T-helper 9 cell (primary cell): ENCODE data around the gene SUPT16H.
A peak's percentile ranks its signal among the peaks of the same experiment; 100 is the strongest.
"Not testable (repeated sequence)": the region's sequence is repeated elsewhere in the genome, so short reads cannot be mapped to it uniquely, and the experiment has no call there.

ENCODE experiments used
- DNase-seq: peaks from one replicate; pipeline ENCODE4 v3.0.0-alpha.2; 2020

The SUPT16H gene

DNA sequence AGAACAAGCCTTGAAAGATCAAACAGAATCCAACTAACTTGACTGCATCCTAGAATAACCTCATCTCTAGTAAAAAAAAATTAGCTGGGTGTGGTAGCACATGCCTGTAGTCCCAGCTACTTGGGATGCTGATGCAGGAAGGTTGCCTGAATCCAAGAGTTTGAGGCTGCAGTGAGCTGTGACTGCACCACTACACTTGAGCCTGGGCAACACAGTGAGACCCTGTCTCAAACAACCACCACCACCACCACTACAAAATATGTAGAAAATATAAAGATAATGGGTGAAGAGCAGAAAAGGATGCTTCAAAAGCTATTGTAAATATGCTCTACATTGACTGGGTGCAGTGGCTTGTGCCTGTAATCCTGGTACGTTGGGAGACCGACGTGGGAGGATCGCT lies 27.3 kb downstream of the SUPT16H start:
- DNase-seq: no peak

DNA sequence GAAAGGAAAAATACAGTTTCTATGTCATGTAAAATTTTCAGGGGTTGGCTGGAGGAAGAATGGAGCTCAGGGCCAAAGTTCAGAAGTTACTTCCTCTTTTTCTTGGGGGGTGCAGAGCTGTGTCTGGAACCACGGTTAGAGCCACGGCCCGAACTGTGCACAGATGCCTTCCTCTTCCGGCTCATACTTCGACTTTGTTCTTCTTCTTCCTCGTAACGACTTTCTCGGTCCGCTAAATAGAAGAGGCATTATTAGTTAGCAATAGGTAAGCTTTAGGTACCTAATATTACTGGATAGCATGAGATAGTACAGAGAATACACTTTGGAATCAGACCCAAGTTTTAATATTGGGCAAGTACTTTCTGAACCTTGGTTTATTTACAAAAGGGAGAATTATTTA lies 31.2 kb downstream of the SUPT16H start:
- DNase-seq: no peak

DNA sequence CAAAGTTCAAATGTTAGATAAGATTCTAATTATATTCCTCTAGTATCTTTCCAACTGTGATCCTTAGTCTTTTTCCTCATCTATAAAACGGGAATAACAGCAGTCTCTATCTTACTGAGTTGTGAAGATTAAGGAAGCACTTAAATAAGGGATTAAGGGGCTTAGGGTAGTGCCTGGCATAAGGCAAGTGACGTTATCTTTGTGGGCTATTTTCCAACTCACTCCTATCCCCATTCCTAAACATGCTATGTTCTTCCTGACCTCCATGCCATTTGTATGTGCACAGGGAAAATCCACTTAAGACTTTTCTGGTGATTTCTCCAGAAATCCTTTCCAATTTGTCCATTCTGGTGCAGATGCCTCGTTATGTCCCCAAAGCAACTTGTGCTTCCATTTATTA lies 33.3 kb downstream of the SUPT16H start:
- DNase-seq: no peak

DNA sequence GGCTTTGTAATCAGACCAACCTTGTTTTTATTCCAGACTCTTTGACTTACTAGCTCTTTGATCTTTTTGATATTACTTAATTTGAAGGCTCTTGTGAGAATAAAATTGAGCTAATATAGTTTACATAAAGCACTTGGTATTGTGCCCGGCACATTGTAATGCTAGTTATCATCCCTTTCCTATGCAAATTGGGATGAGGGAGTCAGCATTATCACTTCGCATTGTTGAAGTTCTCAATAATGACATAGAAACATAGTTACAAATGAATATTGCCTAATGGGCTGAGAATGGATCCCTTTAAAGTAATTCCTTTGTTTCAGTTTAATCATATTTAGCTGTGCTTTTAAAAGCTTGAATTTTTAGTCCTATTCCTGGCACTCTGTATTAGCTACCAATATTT lies 36.6 kb downstream of the SUPT16H start:
- no peak for DNase-seq

DNA sequence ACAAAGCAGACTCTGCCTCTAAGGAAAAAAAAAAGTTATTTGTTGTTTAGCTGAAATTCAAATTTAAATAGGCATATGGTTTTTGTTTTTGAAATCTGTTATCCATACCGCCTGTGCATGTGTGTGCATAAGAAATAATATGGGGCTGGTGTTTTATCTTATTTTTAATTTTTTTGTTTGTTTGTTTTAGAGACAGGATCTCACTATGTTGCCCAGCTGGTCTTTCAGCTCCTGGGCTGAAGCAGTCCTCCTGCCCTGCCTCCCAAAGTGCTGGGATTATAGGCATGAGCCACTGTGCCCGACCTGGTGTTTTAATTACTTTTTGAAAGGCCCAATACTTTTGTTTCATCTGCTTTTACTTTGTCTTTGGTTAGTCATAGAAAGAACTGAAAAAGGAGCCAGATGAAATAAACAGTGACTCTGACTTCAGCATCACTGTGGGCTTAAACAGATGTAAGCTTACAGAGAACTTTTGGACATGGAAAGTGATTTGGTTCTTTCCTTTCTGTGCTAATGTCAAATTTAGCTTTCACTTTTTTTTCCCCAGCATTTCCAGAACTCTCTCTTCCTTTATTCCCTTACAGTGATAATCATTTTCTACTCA lies 37.2 kb downstream of the SUPT16H start:
- DNase-seq: no peak

DNA sequence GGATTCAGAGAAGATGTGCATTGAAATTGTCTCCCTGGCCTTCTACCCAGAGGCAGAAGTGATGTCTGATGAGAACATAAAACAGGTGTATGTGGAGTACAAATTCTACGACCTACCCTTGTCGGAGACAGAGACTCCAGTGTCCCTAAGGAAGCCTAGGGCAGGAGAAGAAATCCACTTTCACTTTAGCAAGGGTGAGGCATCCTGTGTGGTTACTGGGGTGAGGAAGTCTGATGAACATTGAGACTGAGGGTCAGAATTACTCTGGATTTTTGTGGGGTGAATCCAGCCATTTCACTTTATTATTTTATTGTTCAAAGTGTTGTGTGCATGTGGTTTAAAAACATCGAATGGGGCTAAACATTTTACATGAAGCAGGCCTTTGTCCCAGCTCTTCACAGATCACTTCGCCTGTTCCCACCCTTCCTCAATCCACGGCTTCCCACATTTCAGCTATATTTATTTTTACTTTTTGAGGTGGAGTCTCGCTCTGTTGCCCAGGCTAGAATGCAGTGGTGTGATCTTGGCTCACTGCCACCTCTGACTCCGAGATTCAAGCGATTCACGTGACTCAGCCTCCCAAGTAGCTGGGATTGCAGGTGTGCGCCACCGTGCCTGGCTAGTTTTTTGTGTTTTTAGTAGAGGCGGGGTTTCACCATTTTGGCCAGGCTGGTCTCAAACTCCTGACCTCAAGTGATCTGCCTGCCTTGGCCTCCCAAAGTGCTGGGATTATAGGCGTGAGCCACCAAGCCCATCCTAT lies 40.6 kb downstream of the SUPT16H start:
- no peak for DNase-seq

DNA sequence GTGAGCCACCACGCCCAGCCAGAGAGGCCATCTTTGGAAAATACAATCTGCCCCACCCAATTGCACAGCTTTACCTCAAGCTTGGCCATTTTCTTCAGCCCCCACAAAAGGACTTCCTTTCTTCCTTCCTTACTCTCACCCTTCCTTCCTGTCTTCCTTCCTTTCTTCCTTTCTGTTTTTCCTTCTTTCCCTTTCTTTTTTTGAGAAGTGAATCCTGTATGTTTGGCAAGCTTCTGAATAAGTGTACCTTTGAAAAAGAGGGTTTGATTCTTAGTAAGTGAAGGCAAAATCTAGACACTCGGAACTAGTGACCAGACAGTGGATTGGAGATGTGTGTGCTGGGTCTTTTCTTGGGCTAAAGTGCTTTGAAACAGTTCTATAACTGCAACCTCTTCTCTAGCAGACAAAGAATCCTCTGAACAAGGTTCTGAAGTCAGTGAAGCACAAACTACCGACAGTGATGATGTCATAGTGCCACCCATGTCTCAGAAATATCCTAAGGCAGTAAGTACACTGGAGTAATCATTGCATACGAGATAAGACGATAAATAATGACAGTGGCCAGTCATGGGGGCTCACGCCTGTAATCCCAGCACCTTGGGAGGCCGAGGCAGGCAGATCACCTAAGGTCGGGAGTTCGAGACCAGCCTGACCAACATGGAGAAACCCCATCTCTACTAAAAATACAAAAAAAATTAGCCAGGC lies 49.5 kb downstream of the SUPT16H start:
- no peak for DNase-seq

DNA sequence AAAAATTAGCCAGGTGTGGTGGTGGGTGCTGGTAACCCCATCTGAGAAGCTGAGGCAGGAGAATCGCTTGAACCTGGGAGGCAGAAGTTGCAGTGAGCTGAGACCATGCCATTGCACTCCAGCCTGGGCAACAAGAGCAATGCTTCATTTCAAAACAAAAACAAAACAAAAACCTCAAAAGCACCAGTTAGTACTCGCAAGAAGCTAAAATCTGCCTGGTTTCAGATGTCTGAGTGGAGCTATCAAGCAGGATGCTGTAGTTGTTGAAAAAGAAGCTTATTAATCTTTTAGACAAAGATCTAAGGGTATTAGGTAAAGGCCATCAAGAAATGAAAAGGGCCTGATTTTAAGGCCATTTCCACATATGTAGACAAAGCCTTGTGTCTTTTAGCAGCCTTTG lies 50.9 kb downstream of the SUPT16H start:
- DNase-seq: no peak

DNA sequence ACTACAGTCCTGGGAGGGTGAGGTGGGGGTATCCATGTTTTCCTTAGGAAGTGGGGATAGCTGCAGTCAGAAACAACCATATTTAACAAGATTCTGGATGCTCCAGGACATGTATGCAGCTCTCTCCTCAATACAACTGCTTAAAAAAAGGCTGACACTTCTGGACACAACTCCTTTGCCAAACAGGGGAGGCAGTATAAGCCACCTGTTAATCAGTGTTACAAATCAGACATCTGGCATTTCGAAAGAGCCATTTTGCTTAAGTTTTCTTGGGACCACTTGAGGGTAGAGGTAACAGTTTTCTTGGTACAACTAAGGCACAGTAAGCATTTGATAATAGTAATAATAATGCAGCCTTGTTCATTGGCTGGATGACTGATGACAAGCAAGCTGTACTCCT lies 56.8 kb downstream of the SUPT16H start:
- no peak for DNase-seq

DNA sequence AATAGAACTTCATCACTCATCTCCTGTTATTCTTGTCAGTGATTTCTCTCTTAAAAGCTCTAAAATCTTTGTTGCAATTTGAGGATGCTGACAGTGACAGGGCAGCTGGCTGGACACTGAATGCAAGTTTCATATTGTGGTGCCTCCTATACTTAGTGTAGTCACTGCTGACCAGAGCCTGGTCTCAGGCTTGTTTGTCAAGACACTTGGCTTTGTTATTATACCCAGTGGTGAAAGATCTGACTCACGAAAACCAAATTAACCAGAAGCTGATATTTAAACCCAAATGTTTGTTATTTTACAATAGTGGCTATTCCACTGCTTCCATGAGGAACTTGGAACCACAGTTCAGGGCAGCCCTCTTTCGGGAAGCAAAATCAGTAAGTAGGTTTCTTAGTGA lies 61.1 kb downstream of the SUPT16H start:
- DNase-seq: no peak

DNA sequence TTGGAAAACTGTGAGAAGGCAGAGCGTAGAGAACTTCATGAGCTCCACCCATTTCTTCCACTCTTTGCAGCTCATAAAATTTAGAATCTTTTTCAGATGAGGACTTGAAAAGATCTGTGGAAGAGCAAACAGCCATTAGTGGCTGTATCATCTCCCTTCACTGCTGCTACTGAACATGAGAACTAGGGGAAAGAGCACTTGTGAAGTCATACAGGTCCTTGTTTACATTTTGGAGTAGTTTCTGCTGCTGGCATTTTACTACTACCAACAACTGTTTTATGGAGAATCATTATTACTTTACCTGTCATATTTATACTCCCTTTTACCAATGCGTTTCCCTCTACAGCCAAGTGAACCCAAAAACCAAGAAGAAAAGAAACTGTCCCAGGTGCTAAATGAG lies 62.9 kb downstream of the SUPT16H start:
- DNase-seq: no peak

DNA sequence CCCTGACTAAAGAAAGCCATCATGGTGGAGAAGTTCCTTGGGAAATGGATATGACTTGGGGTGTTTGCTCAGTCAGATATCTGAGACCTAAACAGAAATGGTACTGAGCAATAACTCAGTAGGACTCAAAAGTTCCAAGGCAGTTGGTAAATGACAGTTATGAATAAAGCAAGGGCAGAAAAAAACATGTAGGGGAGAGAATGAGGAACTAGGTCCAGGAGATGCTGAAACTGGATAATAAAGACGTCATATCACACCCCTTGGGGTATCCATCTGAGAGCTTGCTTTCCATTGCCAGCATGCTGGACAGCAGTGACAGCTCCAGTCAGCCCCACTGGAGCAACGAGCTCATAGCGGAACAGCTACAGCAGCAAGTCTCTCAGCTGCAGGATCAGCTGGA lies 66.4 kb downstream of the SUPT16H start:
- no peak for DNase-seq

DNA sequence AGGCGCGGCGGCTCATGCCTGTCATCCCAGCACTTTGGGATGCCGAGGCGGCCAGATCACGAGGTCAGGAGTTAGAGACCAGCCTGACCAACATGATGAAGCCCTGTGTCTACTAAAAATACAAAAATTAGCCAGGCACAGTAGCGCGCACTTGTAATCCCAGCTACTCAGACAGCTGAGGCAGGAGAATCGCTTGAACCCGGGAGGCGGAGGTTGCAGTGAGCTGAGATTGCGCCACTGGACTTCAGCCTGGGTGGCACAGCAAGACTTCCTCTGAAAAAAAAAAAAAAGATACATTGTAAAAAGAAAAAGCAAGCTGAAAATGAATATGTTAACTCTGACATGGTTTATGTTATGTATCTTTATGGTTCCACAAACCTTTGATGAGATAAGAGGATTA lies 70.3 kb downstream of the SUPT16H start:
- no peak for DNase-seq

DNA sequence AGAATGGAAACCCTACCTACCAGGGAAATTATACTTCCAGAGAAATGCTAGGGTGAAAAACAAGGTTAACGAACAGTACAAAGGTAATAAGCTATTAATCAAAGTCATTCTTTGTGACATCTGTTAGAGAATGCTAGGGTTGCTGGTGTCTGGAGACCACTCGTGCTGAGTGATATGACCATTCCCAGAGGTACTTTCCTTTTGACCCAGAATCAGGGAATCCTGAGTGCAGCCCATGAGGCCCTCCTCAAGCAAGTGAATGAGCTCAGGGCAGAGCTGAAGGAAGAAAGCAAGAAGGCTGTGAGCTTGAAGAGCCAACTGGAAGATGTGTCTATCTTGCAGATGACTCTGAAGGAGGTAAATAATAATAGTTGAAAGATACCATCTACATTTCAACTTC lies 72.2 kb downstream of the SUPT16H start:
- DNase-seq: no peak

DNA sequence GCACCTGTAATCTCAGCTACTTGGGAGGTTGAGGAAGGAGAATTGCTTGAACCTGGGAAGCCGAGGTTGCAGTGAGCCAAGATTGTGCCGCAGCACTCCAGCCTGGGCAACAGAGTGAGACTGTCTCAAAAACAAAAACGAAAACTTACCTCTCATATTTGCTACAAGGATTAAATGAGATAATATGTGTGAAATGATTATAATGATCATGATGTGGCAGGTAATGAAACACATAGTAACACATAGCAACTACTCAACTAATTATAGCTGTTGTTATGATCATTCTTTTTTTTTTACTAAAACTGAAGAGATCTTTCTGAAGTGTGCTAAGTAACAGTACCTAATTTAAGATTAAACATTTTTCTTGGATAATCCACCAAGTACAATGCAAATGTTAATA lies 73.9 kb downstream of the SUPT16H start:
- no peak for DNase-seq

DNA sequence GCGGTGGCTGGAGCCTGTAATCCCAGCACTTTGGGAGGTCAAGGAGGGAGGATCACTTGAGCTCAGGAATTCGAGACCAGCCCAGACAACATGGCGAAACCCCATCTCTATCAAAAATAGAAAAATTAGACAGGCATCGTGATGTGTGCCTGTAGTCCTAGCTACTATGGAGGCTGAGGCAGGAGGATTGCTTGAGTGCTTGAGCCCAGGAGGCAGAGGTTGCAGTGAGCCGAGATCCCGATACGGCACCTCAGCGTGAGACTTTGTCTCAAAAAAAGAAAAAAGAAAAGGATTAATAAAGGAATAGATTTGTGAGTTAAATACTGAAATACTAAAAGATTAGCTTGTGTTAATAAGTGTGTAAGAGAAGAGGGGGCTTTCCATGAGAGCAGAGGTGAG lies 74.6 kb downstream of the SUPT16H start:
- DNase-seq: no peak

DNA sequence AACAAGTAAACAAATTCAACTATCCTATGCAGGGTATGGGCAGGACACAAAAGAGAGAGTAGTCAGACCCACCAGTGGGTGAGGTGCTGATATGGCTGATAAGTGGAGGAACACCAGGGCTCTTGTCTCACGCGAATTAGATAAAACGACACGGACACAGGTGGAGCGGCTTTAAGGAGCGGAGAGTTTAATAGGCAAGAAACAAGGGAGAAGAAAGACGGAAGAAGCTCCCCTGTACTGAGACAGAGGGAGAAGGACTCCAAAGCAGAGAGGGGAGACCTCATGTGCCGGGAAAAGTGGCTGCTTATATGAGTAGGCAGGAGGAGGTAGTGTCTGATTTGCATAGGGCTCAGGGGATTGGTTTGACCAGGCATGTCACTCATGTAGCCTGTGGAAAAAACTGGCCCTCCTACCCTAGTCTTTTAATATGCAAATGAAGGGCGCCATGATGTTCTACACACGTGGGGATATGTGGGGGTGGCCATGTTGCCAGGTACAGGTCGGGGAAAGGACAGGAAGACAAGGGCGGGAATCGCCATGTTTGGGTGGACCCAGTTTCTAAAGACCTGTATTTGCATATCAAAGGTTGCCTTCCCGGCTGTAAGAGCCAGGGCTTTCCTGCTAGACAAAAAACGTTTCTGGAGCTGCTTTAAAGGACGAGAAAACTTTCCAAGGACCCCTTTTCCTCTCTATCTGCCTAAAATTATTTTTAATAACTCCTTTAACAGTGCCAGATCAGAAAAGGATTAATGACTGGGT lies 75.2 kb downstream of the SUPT16H start:
- DNase-seq: peak; percentile 58

DNA sequence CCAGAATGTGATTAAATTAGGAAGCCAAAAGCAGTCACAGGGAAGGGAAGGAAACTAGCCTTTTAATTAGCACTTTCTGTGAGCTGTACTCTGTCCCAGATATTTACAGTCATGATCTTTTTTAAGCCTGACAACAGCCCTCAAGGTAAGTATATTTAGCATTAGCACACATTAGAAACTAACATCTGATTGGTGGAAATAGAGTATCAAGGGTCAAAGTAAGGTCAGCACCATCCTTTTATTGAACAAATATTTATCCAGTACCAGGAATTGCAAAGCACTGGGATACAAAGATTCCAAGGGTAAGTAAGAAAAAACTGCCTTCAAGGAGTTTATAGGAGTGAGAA lies 75.7 kb downstream of the SUPT16H start:
- DNase-seq: no peak

DNA sequence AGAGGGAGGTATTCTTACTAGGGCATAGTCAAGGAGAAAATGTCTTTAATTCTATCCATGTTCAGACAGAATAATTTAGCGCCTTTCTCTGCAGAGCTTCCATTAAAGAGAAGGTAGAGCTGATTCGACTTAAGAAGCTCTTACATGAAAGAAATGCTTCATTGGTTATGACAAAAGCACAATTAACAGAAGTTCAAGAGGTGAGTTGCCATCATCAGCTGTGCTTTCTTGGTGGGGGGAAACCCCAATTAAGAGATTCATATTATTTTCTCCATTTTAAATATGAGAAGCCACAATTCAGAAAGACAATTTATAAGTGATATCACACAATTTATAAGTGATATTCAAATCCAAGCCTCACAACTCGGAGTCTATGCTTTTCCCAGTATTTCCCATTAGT lies 76.2 kb downstream of the SUPT16H start:
- DNase-seq: no peak

DNA sequence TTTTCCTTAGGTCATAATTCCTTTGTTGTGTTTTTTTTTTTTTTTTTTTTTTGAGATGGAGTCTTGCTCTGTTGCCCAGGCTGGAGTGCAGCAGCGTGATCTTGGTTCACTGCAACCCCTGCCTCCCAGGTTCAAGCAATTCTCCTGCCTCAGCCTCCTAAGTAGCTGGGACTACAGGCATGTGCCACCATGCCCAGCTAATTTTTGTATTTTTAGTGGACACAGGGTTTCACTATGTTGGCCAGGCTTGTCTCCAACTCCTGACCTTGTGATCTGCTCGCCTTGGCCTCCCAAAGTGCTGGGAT lies 81.0 kb downstream of the SUPT16H start:
- DNase-seq: not testable (repeated sequence)

DNA sequence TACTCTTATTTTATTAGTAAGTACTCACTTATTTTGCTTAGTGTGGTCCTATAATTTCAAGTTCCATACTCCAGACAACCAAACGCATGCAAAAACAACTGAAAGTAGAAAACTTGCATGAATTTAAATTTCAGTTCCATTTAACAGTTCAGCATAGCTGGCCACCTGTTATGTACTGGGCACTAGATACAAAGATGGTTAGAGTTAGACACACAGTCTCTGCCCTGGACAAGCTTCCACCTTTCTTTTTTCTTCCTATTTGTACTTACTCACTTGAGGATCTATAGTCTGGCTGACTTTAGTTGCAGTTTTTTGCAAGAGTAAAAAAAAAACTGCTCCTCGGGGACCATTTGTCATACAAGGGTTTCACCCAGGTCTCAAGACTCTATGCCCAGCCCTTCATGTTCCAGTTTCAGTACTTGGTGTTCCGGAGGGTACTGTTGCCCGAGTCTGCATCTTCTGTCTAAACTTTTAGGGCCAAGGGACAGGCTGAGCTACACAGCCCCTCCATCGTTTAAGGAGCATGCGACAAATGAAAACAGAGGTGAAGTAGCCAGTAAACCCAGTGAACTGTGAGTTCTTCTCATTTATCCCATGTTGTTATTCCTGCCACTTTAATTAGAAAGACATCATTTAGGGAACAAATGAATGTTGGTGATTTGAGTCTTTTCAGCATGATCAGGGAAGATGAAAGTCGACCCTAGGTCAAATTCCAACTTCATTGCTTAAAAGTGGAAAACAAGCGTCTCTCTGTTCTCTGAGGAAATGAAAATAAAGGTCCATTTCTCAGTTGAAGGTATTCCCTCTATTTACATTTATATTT lies 81.6 kb downstream of the SUPT16H start:
- DNase-seq: no peak
